Activated gamma-delta T cell (primary cell): ENCODE data around the gene SIK2.

Source experiments
- DNase-seq: peaks from one replicate; lab custom pipeline; 2025; lab: John Stamatoyannopoulos, UW
- total RNA-seq, 2 donors: gene quantifications; one replicate each; lab custom pipeline; 2026; lab: John Stamatoyannopoulos, UW

SIK2 gene
- 49.8 to 52.1 reads per million in 2 donors for total RNA-seq

- DNase-seq, result peak; percentile 91
Observed at GRCh38 chr11:111601979-111602864, at the start of gene SIK2. Gene SIK2 (plus strand): TSS chr11:111602449. CDS start chr11:111602564, 115 bp downstream.

DNA sequence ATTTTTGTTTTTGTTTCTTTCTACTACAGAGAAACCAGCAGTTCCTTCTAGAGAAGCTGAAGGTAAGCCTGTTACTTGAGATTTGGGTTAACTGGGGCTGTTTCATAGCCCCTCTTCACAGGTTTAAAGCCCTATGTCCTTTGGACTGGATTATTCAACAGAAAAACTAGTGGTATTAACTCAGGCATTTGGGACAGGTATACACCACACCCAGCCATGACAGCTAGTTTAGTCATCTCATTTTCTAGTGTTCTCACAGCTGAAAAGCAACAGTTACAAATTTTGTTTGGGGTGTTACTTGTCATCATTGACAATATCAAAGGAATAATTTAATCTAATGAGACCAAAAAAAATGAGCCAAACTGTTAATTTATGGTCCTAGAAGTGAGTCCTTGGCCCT is 47.7 kb upstream of the SIK2 start:
- DNase-seq, result no peak

- DNase-seq, result no peak
Observed at GRCh38 chr11:111555255-111555654, 47.0 kb upstream of the SIK2 start.

DNA sequence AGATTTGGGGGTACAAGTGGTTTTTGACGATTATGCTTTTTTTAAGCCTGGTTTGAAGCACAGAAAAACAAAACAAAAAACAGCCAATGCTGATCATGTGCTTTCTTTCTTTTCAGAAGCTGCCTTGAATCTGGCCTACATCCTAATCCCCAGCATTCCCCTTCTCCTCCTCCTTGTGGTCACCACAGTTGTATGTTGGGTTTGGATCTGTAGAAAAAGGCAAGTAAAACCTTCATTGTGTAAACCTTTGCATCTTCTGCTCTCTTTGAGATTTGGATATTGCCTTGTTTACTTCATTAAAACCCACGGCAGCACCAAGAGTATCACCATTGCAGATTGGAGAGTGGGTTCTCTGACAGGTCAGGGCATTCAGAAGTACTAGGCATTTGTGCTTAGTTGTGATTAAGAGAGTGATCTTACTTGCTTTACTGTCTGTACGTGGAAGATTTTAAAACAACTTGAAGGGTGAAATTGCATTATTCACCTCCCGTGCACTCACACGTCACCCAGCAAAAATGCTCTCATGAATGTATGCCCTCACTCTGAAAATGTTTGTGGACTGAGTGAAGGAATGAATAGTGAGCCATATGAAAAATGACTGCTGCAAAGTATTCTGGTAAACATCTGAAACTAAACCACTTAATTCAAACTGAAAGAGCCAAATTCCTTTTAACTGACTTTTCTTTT is 44.7 kb upstream of the SIK2 start:
- no peak for DNase-seq

GRCh38 chr11:111559800-111560464 is 42.3 kb upstream of the SIK2 start:
- no peak for DNase-seq

DNA sequence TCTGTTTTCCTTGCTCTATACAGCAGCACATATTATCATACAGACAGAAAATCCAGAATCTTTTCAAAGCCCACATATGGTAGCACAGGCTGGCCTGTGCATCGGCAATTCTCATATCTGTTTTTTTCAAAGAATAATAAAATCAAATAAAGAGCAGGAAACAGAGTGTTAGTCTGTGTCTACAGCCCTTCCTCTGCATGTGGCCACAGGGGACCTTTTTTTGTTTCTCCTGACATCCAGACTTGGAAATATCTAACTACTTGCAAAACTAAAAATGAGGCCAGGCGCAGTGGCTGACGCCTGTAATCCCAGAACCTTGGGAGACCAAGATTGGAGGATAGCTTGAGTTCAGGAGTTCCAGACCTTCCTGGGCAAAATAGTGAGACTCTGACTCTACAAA is 41.4 kb upstream of the SIK2 start:
- no peak for DNase-seq

DNA sequence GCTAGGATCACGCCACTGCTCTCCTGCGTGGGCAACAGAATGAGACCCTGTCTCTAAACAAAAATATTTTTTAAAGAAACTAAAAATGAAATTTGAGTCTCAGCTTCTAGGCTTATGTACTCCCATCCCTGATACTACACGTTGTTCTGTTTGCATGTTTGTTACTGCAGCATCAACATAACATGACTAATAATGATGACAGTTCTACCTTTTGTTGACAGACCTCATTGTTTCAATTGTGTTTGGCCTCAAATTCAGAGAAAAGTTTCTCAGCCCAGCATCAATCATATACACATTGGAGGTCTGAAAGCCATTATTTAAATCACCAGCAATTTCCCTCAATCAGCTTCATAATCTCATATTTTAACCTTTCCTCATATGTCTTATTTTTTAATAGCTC is 40.9 kb upstream of the SIK2 start:
- DNase-seq, result no peak

GRCh38 chr11:111561791-111562325 is 40.4 kb upstream of the SIK2 start:
- DNase-seq, result no peak

- DNase-seq, result no peak
Observed at GRCh38 chr11:111562692-111563389, 39.4 kb upstream of the SIK2 start.

DNA sequence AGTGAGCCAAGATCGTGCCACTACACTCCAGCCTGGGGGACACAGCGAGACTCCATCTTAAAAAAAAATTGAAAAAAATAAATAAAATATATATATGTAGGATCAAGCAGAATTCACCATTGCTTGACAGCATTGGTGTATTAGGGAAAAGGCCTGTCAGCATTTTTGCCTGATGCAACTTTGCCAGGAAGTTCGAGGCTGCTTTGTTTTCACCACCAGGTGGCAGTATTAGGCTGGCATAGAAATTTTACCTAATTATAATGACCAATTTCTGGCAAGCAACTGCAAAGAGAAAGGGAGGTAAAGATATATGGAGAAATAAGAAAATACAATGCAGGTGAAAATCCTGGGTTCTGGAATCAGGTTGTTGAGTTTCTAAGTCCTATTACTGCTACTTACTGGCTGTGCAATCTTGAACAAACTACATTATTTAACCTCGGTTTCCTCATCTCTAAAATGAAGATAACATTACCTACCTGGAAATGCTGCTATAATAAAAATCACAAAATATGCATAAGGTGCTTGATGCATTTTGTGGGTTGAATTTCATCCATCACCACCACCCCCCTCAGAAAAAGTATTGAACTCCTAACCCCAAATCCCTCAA is 37.0 kb upstream of the SIK2 start:
- DNase-seq, result no peak

GRCh38 chr11:111566324-111566723 is 35.9 kb upstream of the SIK2 start:
- DNase-seq, result no peak

DNA sequence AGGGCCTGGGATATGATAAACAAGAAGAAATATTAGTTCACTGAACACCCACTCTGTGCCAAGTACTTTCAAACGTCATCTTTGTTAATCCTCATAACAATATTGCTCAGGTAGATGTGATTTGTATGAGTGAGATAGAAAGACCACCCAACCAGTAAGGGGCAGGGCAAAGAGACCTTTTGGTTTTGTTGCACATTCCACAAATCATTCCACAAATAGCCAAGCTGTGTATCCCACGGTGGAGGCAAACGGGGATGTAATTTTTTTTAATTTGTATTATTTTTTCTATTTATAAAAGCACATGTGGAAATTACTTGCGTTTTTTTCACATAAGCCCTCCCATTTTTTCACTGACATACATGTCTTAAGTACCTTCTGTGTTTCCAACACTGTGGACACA is 32.8 kb upstream of the SIK2 start:
- DNase-seq, result no peak

DNA sequence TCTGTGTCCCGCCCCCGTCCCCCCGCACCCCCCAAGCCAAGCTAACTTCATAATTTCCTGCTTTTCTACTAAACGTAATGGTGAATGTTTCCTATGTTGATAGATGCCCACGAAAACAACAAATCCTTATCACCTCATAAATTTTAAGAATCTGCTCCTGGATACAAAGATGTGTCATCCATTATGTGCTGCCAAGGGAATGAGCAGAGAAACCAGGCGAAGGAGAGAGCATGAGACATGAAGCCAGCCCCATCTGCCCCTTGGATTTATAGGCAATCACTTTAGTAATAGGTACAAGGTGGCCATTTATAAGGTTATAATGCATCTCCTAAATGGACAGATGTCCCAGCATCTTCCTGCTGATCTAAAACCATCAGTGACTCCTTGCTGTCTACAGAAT is 31.5 kb upstream of the SIK2 start:
- DNase-seq, result no peak

- DNase-seq, result no peak
Observed at GRCh38 chr11:111571829-111572501, 30.3 kb upstream of the SIK2 start.

DNA sequence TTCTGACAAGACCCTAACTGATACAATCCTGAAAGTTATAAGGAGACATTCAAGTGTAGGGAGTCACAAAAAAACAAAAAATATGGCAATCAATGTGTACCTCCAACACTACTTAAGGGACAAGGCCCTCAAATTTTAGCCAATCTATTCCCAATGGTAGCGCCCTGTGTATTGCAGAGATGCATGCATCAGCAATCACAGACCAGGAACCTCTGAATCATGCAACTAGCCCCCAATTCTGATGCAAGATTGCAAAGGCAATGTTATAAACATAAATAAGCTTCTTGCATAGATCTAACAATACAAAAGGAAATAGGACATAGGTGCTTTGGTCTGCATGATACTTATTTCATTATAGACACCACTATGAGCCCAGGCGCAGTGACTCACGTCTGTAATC is 29.7 kb upstream of the SIK2 start:
- no peak for DNase-seq

DNA sequence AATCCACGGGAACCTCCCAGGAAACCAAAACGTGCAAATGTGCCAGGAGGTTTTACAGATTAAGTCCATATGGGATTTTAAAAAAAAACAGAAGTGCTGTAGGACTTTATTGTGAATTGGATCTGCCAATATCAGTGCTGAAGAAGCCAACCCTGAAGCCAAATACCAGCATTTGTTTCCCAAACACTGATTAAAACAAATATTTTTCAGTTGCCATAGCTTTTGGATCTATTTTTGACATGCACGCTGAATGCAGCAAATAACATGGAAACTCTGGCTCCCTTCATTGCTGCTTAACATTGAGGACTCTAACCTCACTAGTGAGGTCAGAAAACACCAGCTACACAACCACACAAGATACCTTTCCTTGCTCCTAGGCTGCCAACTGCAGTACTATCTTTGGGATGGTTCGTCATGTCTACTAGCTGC is 28.4 kb upstream of the SIK2 start:
- no peak for DNase-seq

DNA sequence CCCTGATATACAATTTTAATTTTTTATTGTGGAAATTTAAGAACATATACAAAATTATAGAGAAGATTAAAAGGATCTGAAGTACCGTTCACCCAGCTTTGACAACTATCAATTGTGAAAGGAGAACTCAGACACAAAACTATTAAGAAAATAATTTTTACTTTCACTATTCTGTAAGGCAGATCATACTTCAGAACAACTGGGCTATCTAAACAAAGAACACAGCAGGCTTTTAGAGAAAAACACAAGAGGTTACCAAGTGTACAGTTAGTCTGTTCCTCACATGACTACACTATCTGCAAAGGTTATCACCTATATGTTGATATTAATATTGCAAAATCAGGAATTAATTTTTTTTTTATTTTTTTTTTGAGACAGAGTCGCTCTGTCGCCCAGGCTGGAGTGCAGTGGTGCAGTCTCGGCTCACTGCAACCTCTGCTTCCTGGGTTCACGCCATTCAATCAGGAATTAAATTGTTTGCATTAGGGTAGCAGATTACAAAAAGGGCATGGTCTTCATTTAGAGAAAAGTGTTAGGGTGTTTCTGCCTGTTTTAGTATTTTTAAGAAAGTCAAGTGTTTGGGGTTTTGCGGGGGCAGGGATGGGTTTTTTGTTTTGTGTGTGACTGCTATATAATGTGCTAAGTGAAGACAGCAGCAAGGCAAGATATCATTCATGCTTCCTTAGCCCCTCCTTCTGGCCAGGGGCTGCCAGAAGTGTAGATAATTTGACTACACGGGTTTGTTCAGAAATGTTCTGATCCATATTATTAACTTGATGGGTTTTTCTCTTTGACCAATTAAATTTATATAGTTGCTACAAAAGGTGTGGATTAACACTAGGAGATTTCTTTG is 27.6 kb upstream of the SIK2 start:
- DNase-seq, result no peak

- DNase-seq, result no peak
Observed at GRCh38 chr11:111575740-111576139, 26.5 kb upstream of the SIK2 start.

DNA sequence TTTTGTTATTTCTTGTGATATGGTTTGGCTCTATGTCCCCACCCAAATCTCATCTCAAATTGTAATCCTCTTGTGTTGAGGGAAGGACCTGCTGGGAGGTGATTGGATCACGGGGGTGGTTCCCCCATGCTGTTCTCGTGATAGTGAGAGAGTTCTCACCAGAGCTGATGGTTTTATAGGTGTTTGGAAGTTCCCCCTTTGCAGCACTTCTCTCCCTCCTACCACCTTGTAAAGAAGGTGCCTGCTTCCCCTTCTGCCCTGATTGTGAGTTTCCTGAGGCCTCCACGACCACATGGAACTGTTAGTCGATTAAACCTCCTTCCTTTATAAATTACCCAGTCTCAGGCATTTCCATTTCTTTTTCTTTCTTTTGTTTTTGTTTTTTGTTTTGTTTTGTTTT is 24.4 kb upstream of the SIK2 start:
- DNase-seq, result no peak

- DNase-seq, result no peak
Observed at GRCh38 chr11:111581341-111581740, 20.9 kb upstream of the SIK2 start.
